Endodermal cell (in vitro differentiated cells): ENCODE results near the gene RHEB. TPM values are rescaled to one million over a fixed set of nuclear protein-coding genes. Genes with fewer than 3 reads are reported as not detected.
A peak's percentile ranks its signal among the peaks of the same experiment; 100 is the strongest.

ENCODE experiments used
- DNase-seq: peaks from one replicate; pipeline ENCODE4 v3.0.0-alpha.2; 2017
- H3K27ac ChIP-seq: 2 replicates; pipeline ENCODE4 v1.5.1; 2013; ENCODE audit warnings: mild to moderate bottlenecking, low read depth, low read length, moderate library complexity
- H3K27me3 ChIP-seq: 2 replicates; pipeline ENCODE4 v1.6.1; 2013; ENCODE audit warnings: mild to moderate bottlenecking, low read length, moderate library complexity; ENCODE audit not compliant: insufficient read depth, control insufficient read depth, poor library complexity, severe bottlenecking
- H3K36me3 ChIP-seq: 2 replicates; pipeline ENCODE4 v1.7.0; 2013; ENCODE audit warnings: mild to moderate bottlenecking, low read length, moderate library complexity; ENCODE audit not compliant: control insufficient read depth, insufficient read depth
- H3K4me1 ChIP-seq: one replicate; pipeline ENCODE4 v1.7.0; 2013; ENCODE audit warnings: low read length; ENCODE audit not compliant: control insufficient read depth, insufficient read depth
- H3K4me3 ChIP-seq: 2 replicates; pipeline ENCODE4 v1.5.1; 2013; ENCODE audit warnings: mild to moderate bottlenecking, low read length, moderate library complexity
- H3K9ac ChIP-seq: 2 replicates; pipeline ENCODE4 v1.6.1; 2013; ENCODE audit warnings: mild to moderate bottlenecking, low read length, moderate library complexity; ENCODE audit not compliant: poor library complexity, severe bottlenecking; ENCODE audit errors: extremely low read depth
- H3K9me3 ChIP-seq: 2 replicates; pipeline ENCODE4 v1.6.1; 2013; ENCODE audit warnings: mild to moderate bottlenecking, low read length, moderate library complexity; ENCODE audit not compliant: control insufficient read depth
- H3K27ac Mint-ChIP-seq: 2 replicates; pipeline ENCODE4 v1.8.0; 2020; ENCODE audit warnings: mixed read lengths
- H3K27me3 Mint-ChIP-seq: 2 replicates; pipeline ENCODE4 v1.8.0; 2021; ENCODE audit warnings: mild to moderate bottlenecking, mixed read lengths; ENCODE audit not compliant: insufficient read depth
- H3K36me3 Mint-ChIP-seq: 2 replicates; pipeline ENCODE4 v1.8.0; 2020; ENCODE audit warnings: low read depth, mixed read lengths
- H3K4me1 Mint-ChIP-seq: 2 replicates; pipeline ENCODE4 v1.8.0; 2020; ENCODE audit warnings: mixed read lengths
- H3K4me3 Mint-ChIP-seq: 2 replicates; pipeline ENCODE4 v1.8.0; 2020; ENCODE audit warnings: mild to moderate bottlenecking, moderate library complexity, mixed read lengths
- H3K9me3 Mint-ChIP-seq: 2 replicates; pipeline ENCODE4 v1.8.0; 2020; ENCODE audit warnings: mild to moderate bottlenecking, mixed read lengths
- CTCF ChIP-seq: fragments of 200-600 bp; sonication (generic); conservative IDR thresholded peaks from 2 replicates; pipeline ENCODE4 v1.5.0; 2021; ENCODE audit warnings: antibody characterized with exemption, mild to moderate bottlenecking
- WGBS, 2 experiments: methylation state at CpG; one replicate each; pipeline versions ENCODE4 v1.1.5 to v1.1.7; 2013; ENCODE audit warnings: missing lambda C conversion rate in 2 of 2, mixed read lengths in 1 of 2; ENCODE audit not compliant: insufficient coverage in 1 of 2, insufficient read length in 1 of 2; 5-methylcytosine and 5-hydroxymethylcytosine counted together
- total RNA-seq, 2 donors: library from RNA; stranded (reverse); fragmentation: NEBNext Ultra II Directional in 1 of 2; extraction: Animal tissue kit (Norgen Biotek cat#: 25700) in 1 of 2; gene quantifications; 2 replicates in 1 of 2; 3 replicates in 1 of 2; pipeline ENCODE4 v1.2.1, GENCODE V29; 2021

RHEB gene
- total RNA-seq, 2 donors from 2014 or later, result 108 to 113 TPM

- Histone ChIP-seq H3K4me1 (no peaks in the 10 kb centered on the region), H3K36me3 (peaks cover 35% of the 10 kb centered on the region), H3K27me3 (no peaks in the 10 kb centered on the region), H3K9ac (no peak overlapping the region), H3K9me3 (no peaks in the 10 kb centered on the region), H3K27ac (no peak overlapping the region), H3K4me3 (no peak overlapping the region)
- WGBS, 2 experiments, result 93 to 98% methylated on average over 7 to 12 of the region's 12 CpGs
- Mint-ChIP-seq H3K9me3 (no peaks in the 10 kb centered on the region), H3K4me1 (no peaks in the 10 kb centered on the region), H3K27ac (no peak overlapping the region), H3K4me3 (no peak overlapping the region), H3K36me3 (peaks cover 19% of the 10 kb centered on the region), H3K27me3 (no peaks in the 10 kb centered on the region)
- DNase-seq, result no peak
- no peak for TF ChIP-seq CTCF
These were observed 36.9 kb upstream of the RHEB start for GRCh38 chr7:151556592-151556991.

DNA sequence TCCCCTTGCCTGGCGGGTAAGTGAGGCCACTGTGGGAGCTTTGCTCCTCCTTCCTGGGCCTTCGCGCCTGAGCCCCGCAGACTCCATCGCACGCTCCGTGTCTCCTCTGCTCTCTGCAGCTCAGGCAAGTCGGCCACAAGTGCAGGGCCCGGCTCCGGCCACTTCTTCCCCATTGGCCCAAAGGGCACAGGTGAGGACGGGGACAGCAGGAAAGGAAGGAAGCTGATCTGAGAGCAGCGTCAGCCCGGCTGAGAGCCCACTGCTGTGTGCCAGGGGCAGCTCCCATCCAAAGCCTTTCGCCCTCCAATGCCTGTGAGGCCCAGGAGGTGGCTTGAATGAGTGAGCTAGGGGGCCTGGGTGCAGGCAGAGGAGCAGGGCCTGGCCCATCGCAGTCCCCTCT is 33.7 kb upstream of the RHEB start:
- no peaks in the 10 kb centered on the region for H3K27me3 ChIP-seq
- H3K4me1 ChIP-seq, result no peaks in the 10 kb centered on the region
- H3K27ac ChIP-seq, result no peak overlapping the region
- Mint-ChIP-seq H3K27me3 (no peaks in the 10 kb centered on the region), H3K4me3 (no peak overlapping the region), H3K4me1 (no peaks in the 10 kb centered on the region), H3K27ac (no peak overlapping the region), H3K36me3 (peaks cover 2% of the 10 kb centered on the region), H3K9me3 (no peaks in the 10 kb centered on the region)
- TF ChIP-seq CTCF, result no peak
- peaks cover 4% of the 10 kb centered on the region for H3K36me3 ChIP-seq
- peak; percentile 62 for DNase-seq
- 87 to 94% methylated on average over 9 to 15 of the region's 15 CpGs for WGBS, 2 experiments
- H3K4me3 ChIP-seq, result no peak overlapping the region
- H3K9ac ChIP-seq, result no peak overlapping the region
- H3K9me3 ChIP-seq, result peaks cover 5% of the 10 kb centered on the region

GRCh38 chr7:151552352-151553028 is 32.8 kb upstream of the RHEB start:
- H3K27me3 Mint-ChIP-seq, result no peaks in the 10 kb centered on the region
- 90 to 98% methylated on average over 6 to 10 of the region's 10 CpGs for WGBS, 2 experiments
- no peak overlapping the region for H3K27ac ChIP-seq
- no peak overlapping the region for H3K27ac Mint-ChIP-seq
- no peaks in the 10 kb centered on the region for H3K36me3 Mint-ChIP-seq
- no peak overlapping the region for H3K9ac ChIP-seq
- no peaks in the 10 kb centered on the region for H3K4me1 Mint-ChIP-seq
- peaks cover 5% of the 10 kb centered on the region for H3K9me3 ChIP-seq
- H3K4me1 ChIP-seq, result no peaks in the 10 kb centered on the region
- no peak for DNase-seq
- no peak overlapping the region for H3K4me3 Mint-ChIP-seq
- H3K9me3 Mint-ChIP-seq, result no peaks in the 10 kb centered on the region
- peaks cover 4% of the 10 kb centered on the region for H3K36me3 ChIP-seq
- H3K27me3 ChIP-seq, result no peaks in the 10 kb centered on the region
- no peak for TF ChIP-seq CTCF
- no peak overlapping the region for H3K4me3 ChIP-seq
